IPS DF 4.7 (cell line): ENCODE measurements around the gene USPL1.

Source experiments
- DNase-seq: peaks from one replicate; pipeline ENCODE4 v3.0.0-alpha.2; 2013; ENCODE audit warnings: low spot score; ENCODE audit errors: extremely low read depth

Gene USPL1

GRCh38 chr13:30656178-30656577 lies 38.5 kb downstream of the USPL1 start:
- DNase-seq: no peak

GRCh38 chr13:30659980-30660379 lies 42.3 kb downstream of the USPL1 start:
- no peak for DNase-seq

GRCh38 chr13:30660796-30661195 lies 43.1 kb downstream of the USPL1 start:
- DNase-seq: no peak

- no peak for DNase-seq
Observed at GRCh38 chr13:30664689-30665275, 47.1 kb downstream of the USPL1 start.

GRCh38 chr13:30665638-30666037 lies 47.9 kb downstream of the USPL1 start:
- DNase-seq: no peak

- DNase-seq: no peak
Observed at GRCh38 chr13:30666113-30666512, 48.4 kb downstream of the USPL1 start.

GRCh38 chr13:30667014-30667413 lies 49.3 kb downstream of the USPL1 start:
- no peak for DNase-seq

GRCh38 chr13:30668312-30668711 lies 50.6 kb downstream of the USPL1 start:
- DNase-seq: no peak

GRCh38 chr13:30671271-30671815 lies 53.6 kb downstream of the USPL1 start:
- DNase-seq: no peak

GRCh38 chr13:30673669-30674521 lies 56.2 kb downstream of the USPL1 start:
- DNase-seq: no peak

GRCh38 chr13:30675717-30676116 lies 58.0 kb downstream of the USPL1 start:
- no peak for DNase-seq

GRCh38 chr13:30676672-30677071 lies 59.0 kb downstream of the USPL1 start:
- no peak for DNase-seq

- no peak for DNase-seq
Observed at GRCh38 chr13:30679483-30680330, 62.0 kb downstream of the USPL1 start.

- DNase-seq: no peak
Observed at GRCh38 chr13:30681843-30682242, 64.1 kb downstream of the USPL1 start.

- DNase-seq: no peak
Observed at GRCh38 chr13:30685320-30685859, 67.7 kb downstream of the USPL1 start.

GRCh38 chr13:30685987-30686386 lies 68.3 kb downstream of the USPL1 start:
- no peak for DNase-seq

GRCh38 chr13:30687601-30688000 lies 69.9 kb downstream of the USPL1 start:
- DNase-seq: no peak

- no peak for DNase-seq
Observed at GRCh38 chr13:30689752-30690151, 72.0 kb downstream of the USPL1 start.

- DNase-seq: no peak
Observed at GRCh38 chr13:30690282-30691188, 72.8 kb downstream of the USPL1 start.

- no peak for DNase-seq
Observed at GRCh38 chr13:30692113-30692512, 74.4 kb downstream of the USPL1 start.
